GM23338 (cell line): ENCODE results near the gene SUSD1. TPM values are rescaled to one million over a fixed set of nuclear protein-coding genes. Genes with fewer than 3 reads are reported as not detected.

Experiments
- ATAC-seq: fragments of 200-7000 bp; cut with Tn5 transposase; 3 replicates; pipeline ENCODE4 v1.9.1; 2020
- DNase-seq: peaks from one replicate; pipeline ENCODE4 v3.0.0-alpha.2; 2015; ENCODE audit warnings: low spot score
- H2AFZ ChIP-seq: fragments of 200-600 bp; sonication (generic); 2 replicates; pipeline ENCODE4 v1.8.0; 2016; ENCODE audit warnings: antibody characterized with exemption, mild to moderate bottlenecking, moderate library complexity
- H3F3A ChIP-seq: fragments of 200-600 bp; sonication (generic); replicated peaks from 2 replicates; pipeline ENCODE4 v1.8.0; 2017; ENCODE audit warnings: antibody characterized with exemption, mixed run types, low read depth
- H3K27ac ChIP-seq: fragments of 200-600 bp; sonication (generic); 2 replicates; pipeline ENCODE4 v1.6.1; 2016; ENCODE audit warnings: low read depth
- H3K27me3 ChIP-seq: fragments of 200-600 bp; sonication (generic); 2 replicates; pipeline ENCODE4 v1.8.0; 2016; ENCODE audit warnings: mild to moderate bottlenecking, mixed run types, moderate library complexity; ENCODE audit not compliant: insufficient read depth
- H3K36me3 ChIP-seq: fragments of 200-600 bp; sonication (generic); 2 replicates; pipeline ENCODE4 v1.8.0; 2016; ENCODE audit warnings: mild to moderate bottlenecking; ENCODE audit not compliant: insufficient read depth
- H3K4me1 ChIP-seq: fragments of 200-600 bp; sonication (generic); 2 replicates; pipeline ENCODE4 v1.8.0; 2016; ENCODE audit warnings: mild to moderate bottlenecking, moderate library complexity; ENCODE audit not compliant: insufficient read depth
- H3K4me2 ChIP-seq: fragments of 200-600 bp; sonication (generic); 2 replicates; pipeline ENCODE4 v1.7.1; 2017; ENCODE audit warnings: mixed run types
- H3K4me3 ChIP-seq: fragments of 200-600 bp; sonication (generic); 2 replicates; pipeline ENCODE4 v1.6.1; 2016; ENCODE audit warnings: mixed run types
- H3K79me2 ChIP-seq: fragments of 200-600 bp; sonication (generic); replicated peaks from 2 replicates; pipeline ENCODE4 v1.8.0; 2017; ENCODE audit warnings: mild to moderate bottlenecking; ENCODE audit not compliant: insufficient read depth
- H3K9me2 ChIP-seq: fragments of 200-600 bp; sonication (generic); 2 replicates; pipeline ENCODE4 v1.8.0; 2017; ENCODE audit not compliant: insufficient read depth
- H4K20me1 ChIP-seq: fragments of 200-600 bp; sonication (generic); replicated peaks from 2 replicates; pipeline ENCODE4 v1.8.0; 2017; ENCODE audit warnings: mild to moderate bottlenecking; ENCODE audit not compliant: insufficient read depth
- H3K27ac Mint-ChIP-seq: 2 replicates; pipeline ENCODE4 v1.8.0; 2020; ENCODE audit warnings: inconsistent platforms, mild to moderate bottlenecking, moderate library complexity, mixed read lengths
- H3K27me3 Mint-ChIP-seq: 3 replicates; pipeline ENCODE4 v1.8.0; 2022; ENCODE audit warnings: low read depth, mild to moderate bottlenecking, moderate library complexity, mixed read lengths, inconsistent platforms; ENCODE audit not compliant: insufficient read depth, poor library complexity
- H3K36me3 Mint-ChIP-seq: 3 replicates; pipeline ENCODE4 v1.8.0; 2021; ENCODE audit warnings: low read depth, mild to moderate bottlenecking, inconsistent platforms, moderate library complexity, mixed read lengths
- H3K4me1 Mint-ChIP-seq: 3 replicates; pipeline ENCODE4 v1.8.0; 2020; ENCODE audit warnings: mild to moderate bottlenecking, inconsistent platforms, mixed read lengths
- H3K4me3 Mint-ChIP-seq: 3 replicates; pipeline ENCODE4 v1.8.0; 2021; ENCODE audit warnings: moderate library complexity, mild to moderate bottlenecking, inconsistent platforms, mixed read lengths
- H3K9me3 Mint-ChIP-seq: 3 replicates; pipeline ENCODE4 v1.8.0; 2020; ENCODE audit warnings: moderate library complexity, mild to moderate bottlenecking, inconsistent platforms, mixed read lengths
- CREB1 ChIP-seq: fragments of 250-450 bp; sonication (Bioruptor Pico); IDR thresholded peaks from 2 replicates; pipeline ENCODE4 v1.5.0; 2020; ENCODE audit warnings: low read depth, mild to moderate bottlenecking, moderate library complexity
- EZH2 ChIP-seq: fragments of 200-600 bp; sonication (generic); IDR thresholded peaks from one replicate; pipeline ENCODE4 v1.8.0; 2017; ENCODE audit warnings: antibody characterized with exemption, mild to moderate bottlenecking, low read depth; ENCODE audit not compliant: unreplicated experiment
- EZH2phosphoT487 ChIP-seq: fragments of 200-600 bp; sonication (generic); IDR thresholded peaks from one replicate; pipeline ENCODE4 v1.8.1; 2018; ENCODE audit warnings: antibody characterized with exemption; ENCODE audit not compliant: unreplicated experiment
- JUNB ChIP-seq: IDR thresholded peaks from one replicate; pipeline ENCODE4 v1.6.1; 2016; ENCODE audit warnings: antibody characterized with exemption; ENCODE audit not compliant: unreplicated experiment
- NANOG ChIP-seq: IDR thresholded peaks from 2 replicates; pipeline ENCODE4 v1.6.1; 2016; ENCODE audit warnings: antibody characterized with exemption, borderline replicate concordance
- POLR2AphosphoS5 ChIP-seq: IDR thresholded peaks from 2 replicates; pipeline ENCODE4 v1.6.1; 2016; ENCODE audit warnings: antibody characterized with exemption, low read depth
- STAT1 ChIP-seq: IDR thresholded peaks from one replicate; pipeline ENCODE4 v1.6.1; 2016; ENCODE audit warnings: antibody characterized with exemption; ENCODE audit not compliant: unreplicated experiment
- ZNF114 ChIP-seq: fragments of 250-450 bp; sonication (Bioruptor Pico); IDR thresholded peaks from 2 replicates; pipeline ENCODE4 v1.5.0; 2020; ENCODE audit warnings: mild to moderate bottlenecking, moderate library complexity
- ZNF331 ChIP-seq: fragments of 250-450 bp; sonication (Bioruptor Pico); IDR thresholded peaks from 2 replicates; pipeline ENCODE4 v1.5.0; 2020; ENCODE audit warnings: low read depth, mild to moderate bottlenecking, moderate library complexity
- polyA plus RNA-seq: library from polyadenylated mRNA; unstranded; fragments of >200 nt; fragmentation: Nextera tagmentation; extraction: Ambion mirVana; gene quantifications from 2 replicates; pipeline ENCODE4 v1.2.1, GENCODE V29; 2016
- total RNA-seq: library from RNA; depleted of rRNA; stranded (reverse); fragments of >200 nt; shearing (Covaris generic); gene quantifications from 2 replicates; pipeline ENCODE4 v1.2.3, GENCODE V29; 2014
- TF ChIP-seq, protein P1 (sequence below): IDR thresholded peaks from 2 replicates; pipeline ENCODE4 v1.6.1; 2016; ENCODE audit warnings: antibody characterized with exemption
- TF ChIP-seq, protein P2 (sequence below), 2 experiments: fragments of 200-600 bp in 1 of 2; sonication (generic) in 1 of 2; conservative IDR thresholded peaks; 2 replicates each; pipeline versions ENCODE4 v1.5.1 to v1.6.1; 2016 to 2017; ENCODE audit warnings: antibody characterized with exemption in 2 of 2, low read depth in 2 of 2, mild to moderate bottlenecking in 2 of 2, moderate library complexity in 1 of 2
- TF ChIP-seq, protein P3 (sequence below): fragments of 250-450 bp; sonication (Bioruptor Pico); IDR thresholded peaks from 2 replicates; pipeline ENCODE4 v1.5.0; 2020; ENCODE audit warnings: mild to moderate bottlenecking, moderate library complexity
- TF ChIP-seq, protein P4 (sequence below): IDR thresholded peaks from one replicate; pipeline ENCODE4 v1.6.1; 2018; ENCODE audit warnings: antibody characterized with exemption; ENCODE audit not compliant: unreplicated experiment

Gene SUSD1
- total and polyA plus RNA-seq, 2 experiments from 2014 or later = 1.2 to 6.4 TPM

DNA sequence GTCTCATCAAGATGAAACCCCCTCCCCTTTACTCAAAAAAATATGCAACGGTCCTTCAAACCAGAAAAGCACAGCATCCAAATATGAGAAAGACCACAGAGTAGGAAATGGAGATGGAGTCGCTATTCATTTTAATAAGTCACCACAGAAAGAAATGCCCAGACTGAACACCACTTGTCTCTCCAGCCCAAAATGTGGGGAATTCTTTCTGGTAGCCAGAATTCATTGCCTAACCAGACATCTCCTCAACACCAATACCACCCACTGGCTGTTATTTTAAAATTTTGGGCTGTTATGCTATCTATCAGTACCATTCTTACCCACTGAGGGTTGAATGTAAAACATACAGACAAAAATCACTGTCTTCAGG is 100.1 kb downstream of the SUSD1 start:
- Histone ChIP-seq H3K79me2 (no peaks in the 10 kb centered on the region), H4K20me1 (no peaks in the 10 kb centered on the region), H3K4me2 (no peak overlapping the region), H3K27me3 (no peaks in the 10 kb centered on the region), H3K4me1 (no peaks in the 10 kb centered on the region; the same call in 1 of the 2 replicates), H3K36me3 (no peaks in the 10 kb centered on the region), H3K27ac (no peak overlapping the region), H3K9me2 (no peaks in the 10 kb centered on the region), H3F3A (0 out of 2 replicates have a peak, but pooled peaks cover 3% of the 10 kb centered on the region), H3K4me3 (no peak overlapping the region), H2AFZ (no peak overlapping the region)
- H3K4me1 Mint-ChIP-seq = peaks cover 9% of the 10 kb centered on the region
- DNase-seq = no peak
- TF ChIP-seq, protein P1, sequence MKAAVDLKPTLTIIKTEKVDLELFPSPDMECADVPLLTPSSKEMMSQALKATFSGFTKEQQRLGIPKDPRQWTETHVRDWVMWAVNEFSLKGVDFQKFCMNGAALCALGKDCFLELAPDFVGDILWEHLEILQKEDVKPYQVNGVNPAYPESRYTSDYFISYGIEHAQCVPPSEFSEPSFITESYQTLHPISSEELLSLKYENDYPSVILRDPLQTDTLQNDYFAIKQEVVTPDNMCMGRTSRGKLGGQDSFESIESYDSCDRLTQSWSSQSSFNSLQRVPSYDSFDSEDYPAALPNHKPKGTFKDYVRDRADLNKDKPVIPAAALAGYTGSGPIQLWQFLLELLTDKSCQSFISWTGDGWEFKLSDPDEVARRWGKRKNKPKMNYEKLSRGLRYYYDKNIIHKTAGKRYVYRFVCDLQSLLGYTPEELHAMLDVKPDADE = no peak
- TF ChIP-seq ZNF331 (CRISPR knock-in tag) (no peak), CREB1 (CRISPR knock-in tag) (no peak), POLR2AphosphoS5 (no peak), EZH2 (no peak), EZH2phosphoT487 (no peak), STAT1 (no peak), ZNF114 (CRISPR knock-in tag) (no peak), JUNB (no peak), NANOG (no peak)
- TF ChIP-seq, protein P2, sequence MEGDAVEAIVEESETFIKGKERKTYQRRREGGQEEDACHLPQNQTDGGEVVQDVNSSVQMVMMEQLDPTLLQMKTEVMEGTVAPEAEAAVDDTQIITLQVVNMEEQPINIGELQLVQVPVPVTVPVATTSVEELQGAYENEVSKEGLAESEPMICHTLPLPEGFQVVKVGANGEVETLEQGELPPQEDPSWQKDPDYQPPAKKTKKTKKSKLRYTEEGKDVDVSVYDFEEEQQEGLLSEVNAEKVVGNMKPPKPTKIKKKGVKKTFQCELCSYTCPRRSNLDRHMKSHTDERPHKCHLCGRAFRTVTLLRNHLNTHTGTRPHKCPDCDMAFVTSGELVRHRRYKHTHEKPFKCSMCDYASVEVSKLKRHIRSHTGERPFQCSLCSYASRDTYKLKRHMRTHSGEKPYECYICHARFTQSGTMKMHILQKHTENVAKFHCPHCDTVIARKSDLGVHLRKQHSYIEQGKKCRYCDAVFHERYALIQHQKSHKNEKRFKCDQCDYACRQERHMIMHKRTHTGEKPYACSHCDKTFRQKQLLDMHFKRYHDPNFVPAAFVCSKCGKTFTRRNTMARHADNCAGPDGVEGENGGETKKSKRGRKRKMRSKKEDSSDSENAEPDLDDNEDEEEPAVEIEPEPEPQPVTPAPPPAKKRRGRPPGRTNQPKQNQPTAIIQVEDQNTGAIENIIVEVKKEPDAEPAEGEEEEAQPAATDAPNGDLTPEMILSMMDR (conservative IDR thresholded peaks at IDR 0.05; ENCODE audit: low read depth in 2 of 2) = no peak
- TF ChIP-seq, protein P3, sequence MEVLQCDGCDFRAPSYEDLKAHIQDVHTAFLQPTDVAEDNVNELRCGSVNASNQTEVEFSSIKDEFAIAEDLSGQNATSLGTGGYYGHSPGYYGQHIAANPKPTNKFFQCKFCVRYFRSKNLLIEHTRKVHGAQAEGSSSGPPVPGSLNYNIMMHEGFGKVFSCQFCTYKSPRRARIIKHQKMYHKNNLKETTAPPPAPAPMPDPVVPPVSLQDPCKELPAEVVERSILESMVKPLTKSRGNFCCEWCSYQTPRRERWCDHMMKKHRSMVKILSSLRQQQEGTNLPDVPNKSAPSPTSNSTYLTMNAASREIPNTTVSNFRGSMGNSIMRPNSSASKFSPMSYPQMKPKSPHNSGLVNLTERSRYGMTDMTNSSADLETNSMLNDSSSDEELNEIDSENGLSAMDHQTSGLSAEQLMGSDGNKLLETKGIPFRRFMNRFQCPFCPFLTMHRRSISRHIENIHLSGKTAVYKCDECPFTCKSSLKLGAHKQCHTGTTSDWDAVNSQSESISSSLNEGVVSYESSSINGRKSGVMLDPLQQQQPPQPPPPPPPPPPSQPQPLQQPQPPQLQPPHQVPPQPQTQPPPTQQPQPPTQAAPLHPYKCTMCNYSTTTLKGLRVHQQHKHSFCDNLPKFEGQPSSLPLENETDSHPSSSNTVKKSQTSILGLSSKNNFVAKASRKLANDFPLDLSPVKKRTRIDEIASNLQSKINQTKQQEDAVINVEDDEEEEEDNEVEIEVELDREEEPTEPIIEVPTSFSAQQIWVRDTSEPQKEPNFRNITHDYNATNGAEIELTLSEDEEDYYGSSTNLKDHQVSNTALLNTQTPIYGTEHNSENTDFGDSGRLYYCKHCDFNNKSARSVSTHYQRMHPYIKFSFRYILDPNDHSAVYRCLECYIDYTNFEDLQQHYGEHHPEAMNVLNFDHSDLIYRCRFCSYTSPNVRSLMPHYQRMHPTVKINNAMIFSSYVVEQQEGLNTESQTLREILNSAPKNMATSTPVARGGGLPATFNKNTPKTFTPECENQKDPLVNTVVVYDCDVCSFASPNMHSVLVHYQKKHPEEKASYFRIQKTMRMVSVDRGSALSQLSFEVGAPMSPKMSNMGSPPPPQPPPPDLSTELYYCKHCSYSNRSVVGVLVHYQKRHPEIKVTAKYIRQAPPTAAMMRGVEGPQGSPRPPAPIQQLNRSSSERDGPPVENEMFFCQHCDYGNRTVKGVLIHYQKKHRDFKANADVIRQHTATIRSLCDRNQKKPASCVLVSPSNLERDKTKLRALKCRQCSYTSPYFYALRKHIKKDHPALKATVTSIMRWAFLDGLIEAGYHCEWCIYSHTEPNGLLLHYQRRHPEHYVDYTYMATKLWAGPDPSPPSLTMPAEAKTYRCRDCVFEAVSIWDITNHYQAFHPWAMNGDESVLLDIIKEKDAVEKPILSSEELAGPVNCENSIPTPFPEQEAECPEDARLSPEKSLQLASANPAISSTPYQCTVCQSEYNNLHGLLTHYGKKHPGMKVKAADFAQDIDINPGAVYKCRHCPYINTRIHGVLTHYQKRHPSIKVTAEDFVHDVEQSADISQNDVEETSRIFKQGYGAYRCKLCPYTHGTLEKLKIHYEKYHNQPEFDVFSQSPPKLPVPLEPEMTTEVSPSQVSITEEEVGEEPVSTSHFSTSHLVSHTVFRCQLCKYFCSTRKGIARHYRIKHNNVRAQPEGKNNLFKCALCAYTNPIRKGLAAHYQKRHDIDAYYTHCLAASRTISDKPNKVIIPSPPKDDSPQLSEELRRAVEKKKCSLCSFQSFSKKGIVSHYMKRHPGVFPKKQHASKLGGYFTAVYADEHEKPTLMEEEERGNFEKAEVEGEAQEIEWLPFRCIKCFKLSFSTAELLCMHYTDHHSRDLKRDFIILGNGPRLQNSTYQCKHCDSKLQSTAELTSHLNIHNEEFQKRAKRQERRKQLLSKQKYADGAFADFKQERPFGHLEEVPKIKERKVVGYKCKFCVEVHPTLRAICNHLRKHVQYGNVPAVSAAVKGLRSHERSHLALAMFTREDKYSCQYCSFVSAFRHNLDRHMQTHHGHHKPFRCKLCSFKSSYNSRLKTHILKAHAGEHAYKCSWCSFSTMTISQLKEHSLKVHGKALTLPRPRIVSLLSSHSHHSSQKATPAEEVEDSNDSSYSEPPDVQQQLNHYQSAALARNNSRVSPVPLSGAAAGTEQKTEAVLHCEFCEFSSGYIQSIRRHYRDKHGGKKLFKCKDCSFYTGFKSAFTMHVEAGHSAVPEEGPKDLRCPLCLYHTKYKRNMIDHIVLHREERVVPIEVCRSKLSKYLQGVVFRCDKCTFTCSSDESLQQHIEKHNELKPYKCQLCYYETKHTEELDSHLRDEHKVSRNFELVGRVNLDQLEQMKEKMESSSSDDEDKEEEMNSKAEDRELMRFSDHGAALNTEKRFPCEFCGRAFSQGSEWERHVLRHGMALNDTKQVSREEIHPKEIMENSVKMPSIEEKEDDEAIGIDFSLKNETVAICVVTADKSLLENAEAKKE (CRISPR knock-in tag) = no peak
- TF ChIP-seq, protein P4, sequence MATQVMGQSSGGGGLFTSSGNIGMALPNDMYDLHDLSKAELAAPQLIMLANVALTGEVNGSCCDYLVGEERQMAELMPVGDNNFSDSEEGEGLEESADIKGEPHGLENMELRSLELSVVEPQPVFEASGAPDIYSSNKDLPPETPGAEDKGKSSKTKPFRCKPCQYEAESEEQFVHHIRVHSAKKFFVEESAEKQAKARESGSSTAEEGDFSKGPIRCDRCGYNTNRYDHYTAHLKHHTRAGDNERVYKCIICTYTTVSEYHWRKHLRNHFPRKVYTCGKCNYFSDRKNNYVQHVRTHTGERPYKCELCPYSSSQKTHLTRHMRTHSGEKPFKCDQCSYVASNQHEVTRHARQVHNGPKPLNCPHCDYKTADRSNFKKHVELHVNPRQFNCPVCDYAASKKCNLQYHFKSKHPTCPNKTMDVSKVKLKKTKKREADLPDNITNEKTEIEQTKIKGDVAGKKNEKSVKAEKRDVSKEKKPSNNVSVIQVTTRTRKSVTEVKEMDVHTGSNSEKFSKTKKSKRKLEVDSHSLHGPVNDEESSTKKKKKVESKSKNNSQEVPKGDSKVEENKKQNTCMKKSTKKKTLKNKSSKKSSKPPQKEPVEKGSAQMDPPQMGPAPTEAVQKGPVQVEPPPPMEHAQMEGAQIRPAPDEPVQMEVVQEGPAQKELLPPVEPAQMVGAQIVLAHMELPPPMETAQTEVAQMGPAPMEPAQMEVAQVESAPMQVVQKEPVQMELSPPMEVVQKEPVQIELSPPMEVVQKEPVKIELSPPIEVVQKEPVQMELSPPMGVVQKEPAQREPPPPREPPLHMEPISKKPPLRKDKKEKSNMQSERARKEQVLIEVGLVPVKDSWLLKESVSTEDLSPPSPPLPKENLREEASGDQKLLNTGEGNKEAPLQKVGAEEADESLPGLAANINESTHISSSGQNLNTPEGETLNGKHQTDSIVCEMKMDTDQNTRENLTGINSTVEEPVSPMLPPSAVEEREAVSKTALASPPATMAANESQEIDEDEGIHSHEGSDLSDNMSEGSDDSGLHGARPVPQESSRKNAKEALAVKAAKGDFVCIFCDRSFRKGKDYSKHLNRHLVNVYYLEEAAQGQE = no peak
- peaks cover 8% of the 10 kb centered on the region for H3K27me3 Mint-ChIP-seq
- no peak overlapping the region for H3K27ac Mint-ChIP-seq
- no peaks in the 10 kb centered on the region for H3K36me3 Mint-ChIP-seq
- no peaks in the 10 kb centered on the region; the same call in 2 of the 3 replicates for H3K9me3 Mint-ChIP-seq
- no peak for ATAC-seq
- H3K4me3 Mint-ChIP-seq = no peak overlapping the region
